ENCODE data around the gene SNX15.

Gene SNX15

DNA sequence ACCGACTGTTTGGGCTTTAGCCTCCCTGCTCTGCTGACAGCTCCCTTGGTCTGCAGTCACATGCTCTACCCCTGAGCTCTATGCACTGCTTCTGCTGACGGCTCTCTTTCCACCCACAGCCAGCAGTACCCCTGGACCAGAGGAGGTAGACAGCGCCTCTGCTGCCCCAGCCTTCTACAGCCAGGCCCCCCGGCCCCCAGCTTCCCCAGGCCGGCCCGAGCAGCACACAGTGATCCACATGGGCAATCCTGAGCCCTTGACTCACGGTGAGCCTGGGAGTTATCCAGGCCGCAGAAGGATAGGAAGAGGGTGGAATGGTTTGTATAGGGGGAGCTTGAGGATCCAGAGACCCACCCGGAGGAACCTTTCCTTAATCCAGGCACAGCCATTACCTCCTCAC is 59.6 kb downstream of the SNX15 start:
- DNase-seq = no peak

DNA sequence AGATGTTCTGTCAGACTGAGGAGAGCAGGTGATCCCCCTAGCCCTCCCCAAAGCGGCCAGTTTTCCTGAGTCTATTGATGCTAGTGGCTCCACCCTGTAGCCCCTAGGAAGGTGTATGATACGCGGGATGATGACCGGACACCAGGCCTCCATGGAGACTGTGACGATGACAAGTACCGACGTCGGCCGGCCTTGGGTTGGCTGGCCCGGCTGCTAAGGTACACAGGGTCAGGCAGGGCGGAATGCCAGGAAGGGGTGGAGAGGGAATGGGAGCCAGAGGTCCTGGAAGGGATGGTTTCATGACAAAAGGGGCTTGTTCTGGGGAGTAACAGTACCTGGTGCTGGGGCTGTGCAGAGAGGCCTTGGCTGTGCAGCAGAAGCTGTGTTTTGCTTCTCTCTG is 60.0 kb downstream of the SNX15 start:
- no peak for DNase-seq

DNA sequence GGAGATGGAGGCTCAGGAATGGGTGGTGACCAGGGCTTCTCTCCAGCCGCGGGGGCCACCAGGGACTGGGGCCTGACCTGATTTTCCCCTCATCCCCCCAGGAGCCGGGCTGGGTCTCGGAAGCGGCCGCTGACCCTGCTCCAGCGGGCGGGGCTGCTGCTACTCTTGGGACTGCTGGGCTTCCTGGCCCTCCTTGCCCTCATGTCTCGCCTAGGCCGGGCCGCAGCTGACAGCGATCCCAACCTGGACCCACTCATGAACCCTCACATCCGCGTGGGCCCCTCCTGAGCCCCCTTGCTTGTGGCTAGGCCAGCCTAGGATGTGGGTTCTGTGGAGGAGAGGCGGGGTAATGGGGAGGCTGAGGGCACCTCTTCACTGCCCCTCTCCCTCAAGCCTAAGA is 60.6 kb downstream of the SNX15 start:
- no peak for DNase-seq

DNA sequence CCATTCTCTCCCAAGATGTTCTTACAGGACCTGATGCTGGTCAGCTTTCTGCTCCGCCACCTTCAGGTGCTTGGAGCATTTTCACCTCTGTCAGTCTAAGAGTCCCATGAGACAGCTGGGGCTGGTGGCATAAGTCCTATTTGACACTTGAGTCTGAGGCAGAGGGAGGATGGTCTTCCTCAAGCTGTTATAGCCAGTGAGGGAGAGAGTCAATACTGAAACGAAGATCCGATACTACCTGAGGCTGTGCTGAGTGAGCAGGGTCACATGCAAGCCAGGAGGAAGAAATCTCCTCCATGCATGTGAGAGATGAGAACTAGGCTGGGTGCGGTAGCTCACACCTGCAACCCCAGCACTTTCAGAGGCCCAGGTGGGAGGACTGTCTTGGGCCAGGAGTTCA is 62.4 kb downstream of the SNX15 start:
- DNase-seq = no peak
